GM18520 (cell line): ENCODE measurements around the gene TTBK1.

Source experiments
- ATAC-seq: cut with Tn5 transposase; IDR thresholded peaks from one replicate; pipeline ENCODE4 v1.9.1; 2021; ENCODE audit not compliant: unreplicated experiment

Gene TTBK1

DNA sequence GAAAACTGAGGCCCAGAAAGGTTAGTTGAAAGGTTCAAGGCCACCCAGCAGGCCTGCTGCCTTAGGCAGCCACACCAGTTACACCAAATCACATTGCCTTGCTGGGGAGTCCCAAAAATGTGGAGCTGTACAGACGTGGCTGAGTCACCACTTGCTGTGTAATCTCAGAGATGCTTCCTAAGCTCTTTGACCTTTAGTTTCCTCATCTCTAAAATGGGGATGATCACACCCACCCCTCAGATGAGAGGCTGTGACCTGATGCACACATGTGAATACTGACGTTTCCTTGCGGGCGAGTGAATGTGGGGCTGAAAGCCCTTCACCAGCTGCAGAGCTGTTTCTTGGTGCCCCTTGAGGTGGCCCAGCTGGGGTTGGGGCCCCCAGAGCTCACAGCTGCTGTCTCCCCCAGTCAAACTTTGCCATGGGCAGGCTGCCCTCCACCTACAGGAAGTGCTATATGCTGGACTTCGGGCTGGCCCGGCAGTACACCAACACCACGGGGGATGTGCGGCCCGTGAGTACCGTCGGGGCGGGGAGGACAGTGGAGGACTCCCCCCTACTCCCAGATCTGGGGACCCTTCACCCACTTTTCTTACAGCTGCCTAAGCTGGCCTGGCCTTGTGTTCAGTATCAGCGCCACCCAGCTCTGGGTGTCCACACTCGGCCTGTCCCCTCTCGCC, 11.0 kb downstream of the TTBK1 start:
- ATAC-seq, result no peak

DNA sequence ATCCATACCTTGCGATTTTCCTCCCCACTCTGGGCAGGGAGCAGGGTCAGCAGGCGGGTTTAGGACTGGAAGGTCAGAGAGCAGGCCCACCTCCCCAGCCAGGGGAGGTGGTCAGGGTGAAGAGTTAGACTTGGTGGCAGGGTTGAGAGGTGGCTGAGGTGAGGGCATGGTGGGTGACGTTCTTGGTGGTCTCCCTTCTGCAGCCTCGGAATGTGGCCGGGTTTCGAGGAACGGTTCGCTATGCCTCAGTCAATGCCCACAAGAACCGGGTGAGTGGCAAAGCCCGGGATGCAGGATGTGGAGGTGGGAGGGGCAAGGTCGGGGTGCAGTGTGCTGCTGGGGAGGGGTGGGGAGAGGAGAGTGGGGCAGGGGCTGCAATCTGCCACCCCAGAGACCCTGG, 11.6 kb downstream of the TTBK1 start:
- no peak for ATAC-seq

DNA sequence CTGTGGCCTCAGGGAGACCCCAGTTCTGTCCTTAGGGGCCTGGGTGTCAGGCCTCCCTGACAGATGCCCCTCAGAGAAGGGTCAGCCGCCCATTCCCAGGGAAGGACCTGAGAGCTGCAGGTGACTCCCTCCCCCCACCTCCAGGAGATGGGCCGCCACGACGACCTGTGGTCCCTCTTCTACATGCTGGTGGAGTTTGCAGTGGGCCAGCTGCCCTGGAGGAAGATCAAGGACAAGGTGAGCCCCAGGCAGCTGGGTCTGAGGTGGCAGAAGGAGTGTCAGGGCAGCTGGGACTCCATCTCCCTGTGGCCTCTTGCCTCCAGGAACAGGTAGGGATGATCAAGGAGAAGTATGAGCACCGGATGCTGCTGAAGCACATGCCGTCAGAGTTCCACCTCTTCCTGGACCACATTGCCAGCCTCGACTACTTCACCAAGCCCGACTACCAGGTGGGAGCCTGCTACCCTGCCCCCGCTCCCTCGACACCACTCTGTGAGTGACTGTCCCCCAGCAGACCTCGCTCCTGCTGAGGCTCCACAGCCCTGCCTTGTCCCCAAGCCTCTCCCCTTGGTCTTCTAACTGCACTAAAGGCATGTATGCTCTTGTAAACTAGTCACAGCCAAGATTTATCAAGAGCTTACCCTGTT, 12.2 kb downstream of the TTBK1 start:
- no peak for ATAC-seq

DNA sequence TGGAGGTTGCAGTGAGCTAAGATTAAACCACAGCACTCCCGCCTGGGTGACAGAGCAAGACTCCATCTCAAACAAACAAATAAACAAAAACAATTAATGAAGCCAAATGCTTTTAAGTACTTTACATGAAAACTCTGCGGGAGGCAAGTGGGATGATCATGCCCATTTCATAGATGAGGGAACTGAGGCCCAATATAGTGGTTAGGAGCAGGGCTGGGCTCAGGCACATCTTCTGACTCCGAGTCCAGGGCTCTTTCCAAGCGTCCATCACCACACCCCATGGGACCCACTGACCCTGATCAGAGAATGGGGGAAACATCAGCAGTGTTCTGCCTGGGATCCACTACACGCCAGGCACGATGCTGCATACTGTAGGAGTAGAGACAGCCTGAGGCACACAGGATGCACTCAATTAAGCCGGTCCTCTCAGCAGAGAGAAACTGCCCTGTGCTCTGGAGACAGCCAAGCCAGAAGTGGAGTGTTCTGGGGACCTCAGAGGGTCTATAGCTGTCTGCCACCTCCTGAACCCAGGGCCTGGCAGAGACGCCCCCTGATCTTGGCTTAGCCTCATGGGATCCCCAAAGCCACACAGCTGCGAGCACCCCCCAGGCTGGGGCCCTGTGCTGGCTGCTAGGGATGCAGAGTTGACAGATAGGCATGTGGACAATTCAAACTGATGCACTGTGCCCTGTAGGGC, 13.5 kb downstream of the TTBK1 start:
- no peak for ATAC-seq

DNA sequence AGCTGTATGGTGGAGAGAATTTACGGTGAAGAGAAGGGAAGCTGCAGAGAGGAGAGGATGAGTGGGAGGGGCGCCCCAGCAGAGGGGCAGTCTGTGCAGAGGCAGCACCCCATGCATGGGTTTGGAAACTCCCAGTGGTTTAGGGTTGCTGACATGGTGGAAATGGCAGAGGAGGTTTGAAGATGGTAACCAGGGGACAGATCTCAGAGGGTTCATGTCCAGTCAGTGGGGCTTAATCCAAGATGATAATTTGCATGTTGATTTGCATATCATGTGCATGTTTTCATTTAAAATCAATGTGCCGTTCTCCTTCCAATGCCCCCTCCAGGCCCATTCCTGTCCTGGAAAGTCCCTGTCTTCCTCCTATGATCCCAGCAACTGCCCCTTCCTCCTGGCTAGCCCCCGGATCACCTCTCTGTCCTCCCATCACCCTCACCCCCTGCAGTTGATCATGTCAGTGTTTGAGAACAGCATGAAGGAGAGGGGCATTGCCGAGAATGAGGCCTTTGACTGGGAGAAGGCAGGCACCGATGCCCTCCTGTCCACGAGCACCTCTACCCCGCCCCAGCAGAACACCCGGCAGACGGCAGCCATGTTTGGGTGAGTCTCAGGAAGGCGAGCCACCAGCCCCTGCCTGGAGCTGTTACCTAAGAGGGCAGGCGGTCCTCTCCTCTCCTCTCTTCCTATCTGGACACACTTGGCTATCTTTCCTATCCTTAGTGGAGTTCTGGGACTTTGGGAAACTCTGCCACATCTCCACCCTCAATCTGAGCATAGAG, 14.3 kb downstream of the TTBK1 start:
- ATAC-seq, result no peak

DNA sequence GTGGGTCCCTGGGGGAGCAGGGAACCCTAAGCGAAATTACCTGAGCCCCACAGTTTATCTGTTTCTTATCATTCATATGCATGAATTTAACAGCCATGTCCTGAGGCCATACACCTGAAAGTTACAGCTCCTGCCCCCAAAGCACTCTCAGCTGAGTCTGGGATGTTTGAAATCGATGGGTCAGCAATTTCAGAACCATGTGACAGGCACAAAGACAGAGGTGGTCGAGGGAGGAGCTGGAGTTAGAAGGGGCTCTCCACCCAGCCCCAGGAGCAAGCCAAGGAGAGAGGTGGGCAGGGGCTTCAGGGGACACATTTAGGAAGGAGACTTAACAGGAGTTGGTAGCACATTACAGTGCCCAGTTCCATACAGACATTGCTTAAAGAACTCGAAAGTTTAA, 14.9 kb downstream of the TTBK1 start:
- no peak for ATAC-seq

DNA sequence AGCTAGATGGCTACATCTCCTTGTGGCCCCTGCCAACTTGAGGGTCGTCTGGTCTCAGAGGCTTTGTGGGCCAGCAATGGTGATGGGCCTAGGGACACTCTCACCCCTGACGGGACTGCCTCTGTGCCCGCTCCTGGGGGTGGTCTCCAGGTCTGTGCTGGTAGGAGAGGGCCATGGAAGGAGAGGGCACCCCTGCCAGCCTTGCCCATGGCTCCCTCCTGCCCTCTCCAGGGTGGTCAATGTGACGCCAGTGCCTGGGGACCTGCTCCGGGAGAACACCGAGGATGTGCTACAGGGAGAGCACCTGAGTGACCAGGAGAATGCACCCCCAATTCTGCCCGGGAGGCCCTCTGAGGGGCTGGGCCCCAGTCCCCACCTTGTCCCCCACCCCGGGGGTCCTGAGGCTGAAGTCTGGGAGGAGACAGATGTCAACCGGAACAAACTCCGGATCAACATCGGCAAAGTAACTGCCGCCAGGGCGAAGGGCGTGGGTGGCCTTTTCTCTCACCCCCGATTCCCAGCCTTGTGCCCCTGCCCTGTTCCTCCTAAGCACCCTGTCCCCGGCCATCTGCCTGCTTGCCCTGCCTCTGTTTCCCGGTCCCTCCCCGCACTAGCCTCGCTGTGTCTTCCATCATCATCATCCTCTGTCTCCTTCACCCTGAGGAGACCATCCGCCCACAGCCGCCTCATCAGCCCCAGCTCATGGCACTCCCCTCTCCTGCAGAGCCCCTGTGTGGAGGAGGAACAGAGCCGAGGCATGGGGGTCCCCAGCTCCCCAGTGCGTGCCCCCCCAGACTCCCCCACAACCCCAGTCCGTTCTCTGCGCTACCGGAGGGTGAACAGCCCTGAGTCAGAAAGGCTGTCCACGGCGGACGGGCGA, 15.8 kb downstream of the TTBK1 start:
- ATAC-seq, result no peak

DNA sequence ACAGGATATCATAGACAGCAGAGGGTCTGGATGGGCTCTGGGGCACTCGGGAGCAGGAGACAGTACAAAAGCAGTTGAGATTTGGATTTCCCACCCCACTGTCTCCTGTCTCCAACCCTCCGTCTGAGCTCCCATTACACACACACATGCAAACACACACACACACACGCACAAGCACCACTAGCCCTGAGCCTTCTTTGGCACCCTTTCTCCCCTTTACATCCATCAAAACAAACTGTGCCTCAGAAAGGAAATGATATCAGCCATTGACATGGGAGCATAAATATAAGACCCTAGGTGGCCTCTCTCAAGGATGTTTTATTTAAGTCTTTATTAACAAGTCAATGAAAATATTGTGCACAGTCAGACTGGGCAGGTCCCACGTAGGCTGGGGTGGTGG, 17.5 kb downstream of the TTBK1 start:
- ATAC-seq, result no peak

DNA sequence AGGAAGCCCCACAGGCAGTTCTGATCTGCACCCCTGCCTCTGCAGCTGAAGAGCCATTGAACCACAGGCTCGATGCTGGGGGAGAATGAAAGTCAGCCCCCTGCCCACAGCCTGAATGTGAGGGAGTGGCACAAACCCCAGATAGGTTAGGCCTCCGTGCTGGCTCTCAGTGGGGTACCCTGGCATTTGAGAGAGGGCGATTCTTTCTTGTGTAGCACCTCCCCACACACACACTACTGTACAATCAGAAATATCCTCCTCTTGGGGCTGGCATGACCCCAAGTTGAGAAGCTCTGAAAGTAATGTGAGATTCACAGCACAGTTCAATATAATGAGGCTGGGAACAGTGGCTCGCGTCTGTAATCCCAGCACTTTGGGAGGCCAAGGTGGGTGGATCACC, 17.9 kb downstream of the TTBK1 start:
- no peak for ATAC-seq

DNA sequence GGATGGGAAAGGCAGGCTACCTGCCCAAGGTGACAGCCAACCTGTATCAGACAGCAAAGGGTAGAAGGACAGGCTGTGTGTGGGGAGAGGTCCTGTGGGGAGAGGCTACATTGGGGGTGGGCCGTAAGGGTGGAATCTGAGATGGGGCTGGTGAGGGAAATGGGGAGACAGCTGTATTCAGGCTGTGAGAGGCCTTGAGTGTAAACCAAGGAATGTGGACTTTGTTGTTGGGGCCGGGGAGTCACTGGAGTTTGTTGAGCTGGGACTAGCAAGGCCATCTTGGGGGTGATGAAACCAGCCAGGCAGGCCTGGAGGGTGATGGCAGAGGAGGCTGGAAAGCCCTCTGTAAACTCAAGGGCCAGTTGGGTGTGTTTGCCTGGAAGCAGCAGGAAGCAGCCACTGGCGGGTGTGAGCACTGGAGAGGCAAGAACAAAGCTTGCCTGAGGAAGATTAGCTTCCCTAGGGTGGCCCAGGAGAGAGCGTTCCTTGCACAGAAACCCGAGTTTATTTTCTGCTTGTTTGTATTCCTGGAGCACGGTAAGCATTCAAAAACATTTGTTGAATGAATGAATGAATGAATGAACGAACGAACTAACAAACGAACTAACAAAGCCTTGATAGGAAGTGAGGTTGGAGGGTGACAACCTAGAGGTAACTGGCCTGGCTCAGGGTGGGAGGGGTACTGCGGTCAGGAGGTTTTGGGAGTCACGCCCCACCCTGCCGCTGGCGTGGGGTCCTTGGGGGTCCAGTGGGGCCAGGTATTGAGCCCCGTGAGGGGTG, 18.9 kb downstream of the TTBK1 start:
- no peak for ATAC-seq

DNA sequence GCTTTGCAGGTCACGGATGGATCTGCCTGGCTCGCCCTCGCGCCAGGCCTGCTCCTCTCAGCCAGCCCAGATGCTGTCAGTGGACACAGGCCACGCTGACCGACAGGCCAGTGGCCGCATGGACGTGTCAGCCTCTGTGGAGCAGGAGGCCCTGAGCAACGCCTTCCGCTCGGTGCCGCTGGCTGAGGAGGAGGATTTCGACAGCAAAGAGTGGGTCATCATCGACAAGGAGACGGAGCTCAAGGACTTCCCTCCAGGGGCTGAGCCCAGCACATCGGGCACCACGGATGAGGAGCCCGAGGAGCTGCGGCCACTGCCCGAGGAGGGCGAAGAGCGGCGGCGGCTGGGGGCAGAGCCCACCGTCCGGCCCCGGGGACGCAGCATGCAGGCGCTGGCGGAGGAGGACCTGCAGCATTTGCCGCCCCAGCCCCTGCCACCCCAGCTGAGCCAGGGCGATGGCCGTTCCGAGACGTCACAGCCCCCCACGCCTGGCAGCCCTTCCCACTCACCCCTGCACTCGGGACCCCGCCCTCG, 19.6 kb downstream of the TTBK1 start:
- no peak for ATAC-seq

DNA sequence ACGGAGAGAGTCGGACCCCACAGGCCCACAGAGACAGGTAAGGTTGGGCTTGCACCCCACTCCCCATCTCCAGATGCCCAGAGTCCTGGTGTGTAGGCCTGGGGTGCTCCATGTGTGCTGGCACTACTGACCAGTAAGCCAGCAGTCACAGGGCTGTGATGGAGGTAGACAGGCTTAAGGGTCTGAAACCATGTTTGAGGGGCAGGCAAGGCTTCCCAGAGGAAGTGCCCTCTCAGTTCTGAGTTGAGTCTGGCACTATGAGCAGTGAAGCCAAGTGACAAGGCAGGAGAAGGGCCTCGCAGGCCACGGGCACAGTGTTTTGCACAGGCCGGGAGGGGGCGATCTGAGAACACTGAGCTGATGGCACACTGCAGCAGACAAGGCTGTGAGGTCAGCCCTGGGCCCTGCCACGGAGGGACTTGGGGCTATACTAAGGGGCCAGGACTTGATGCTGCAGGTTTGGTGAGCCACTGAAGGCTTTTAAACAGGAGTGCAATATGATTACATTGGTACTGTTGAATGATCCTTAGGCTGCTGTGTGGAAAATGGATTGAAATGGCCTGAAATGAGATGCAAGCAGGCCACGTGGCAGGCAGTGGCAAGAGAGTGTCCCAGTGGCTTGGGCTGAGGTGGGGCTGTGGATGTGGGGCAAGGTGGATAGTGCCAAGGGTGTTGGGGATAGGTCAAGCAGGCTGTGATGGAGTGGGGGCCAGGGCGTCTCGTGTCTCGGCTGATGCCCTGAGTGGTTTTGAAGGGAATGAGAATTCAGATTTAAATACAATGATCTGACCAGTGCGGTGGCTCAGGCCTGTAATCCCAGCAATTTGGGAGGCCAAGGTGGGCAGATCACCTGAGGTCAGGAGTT, 20.3 kb downstream of the TTBK1 start:
- no peak for ATAC-seq

DNA sequence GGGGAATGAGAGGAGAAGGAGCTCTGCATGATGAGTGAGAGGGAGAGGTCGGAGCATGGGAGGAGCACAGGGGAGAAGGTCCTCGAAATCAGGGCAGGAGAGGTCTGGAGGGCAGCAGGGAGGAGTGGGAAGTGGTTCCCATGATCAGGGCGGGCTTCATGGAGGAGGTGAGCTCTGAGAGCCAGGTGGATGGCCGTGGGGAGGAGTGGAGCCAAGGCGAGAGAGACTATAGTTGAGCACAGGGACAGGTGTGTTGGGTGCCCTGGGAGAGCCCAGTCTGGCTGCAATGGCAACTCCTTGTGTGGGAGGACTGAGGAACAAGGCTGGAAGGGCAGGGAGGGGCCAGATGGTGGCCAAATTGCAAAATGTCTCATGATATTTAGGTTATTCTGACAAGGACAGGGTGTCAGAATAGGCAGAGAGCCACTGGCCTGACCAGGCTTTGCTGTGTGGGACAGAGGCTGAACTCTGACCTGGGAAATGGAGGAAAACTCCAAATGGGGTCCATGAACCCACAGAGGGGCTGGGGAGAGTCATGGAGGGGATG, 21.4 kb downstream of the TTBK1 start:
- ATAC-seq, result no peak

DNA sequence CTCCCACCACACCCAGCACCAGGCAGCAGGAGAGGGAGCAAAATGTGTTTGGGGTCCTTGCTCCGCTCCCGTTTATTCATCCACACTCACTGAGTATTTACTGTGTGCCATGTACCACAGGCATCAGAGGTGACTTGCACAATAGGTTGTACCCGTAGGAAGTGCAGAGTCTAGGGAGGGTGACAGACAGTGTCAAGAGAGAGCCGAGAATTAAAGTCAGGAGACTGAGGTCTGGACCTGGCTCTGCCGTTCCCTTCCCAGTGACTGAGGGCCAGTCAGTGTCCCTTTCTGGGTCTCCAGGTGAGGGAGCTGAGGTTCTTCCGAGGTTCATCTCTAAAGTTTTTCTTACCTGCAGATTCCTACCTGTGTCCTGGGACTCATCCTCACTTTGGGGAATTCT, 22.3 kb downstream of the TTBK1 start:
- ATAC-seq, result no peak

DNA sequence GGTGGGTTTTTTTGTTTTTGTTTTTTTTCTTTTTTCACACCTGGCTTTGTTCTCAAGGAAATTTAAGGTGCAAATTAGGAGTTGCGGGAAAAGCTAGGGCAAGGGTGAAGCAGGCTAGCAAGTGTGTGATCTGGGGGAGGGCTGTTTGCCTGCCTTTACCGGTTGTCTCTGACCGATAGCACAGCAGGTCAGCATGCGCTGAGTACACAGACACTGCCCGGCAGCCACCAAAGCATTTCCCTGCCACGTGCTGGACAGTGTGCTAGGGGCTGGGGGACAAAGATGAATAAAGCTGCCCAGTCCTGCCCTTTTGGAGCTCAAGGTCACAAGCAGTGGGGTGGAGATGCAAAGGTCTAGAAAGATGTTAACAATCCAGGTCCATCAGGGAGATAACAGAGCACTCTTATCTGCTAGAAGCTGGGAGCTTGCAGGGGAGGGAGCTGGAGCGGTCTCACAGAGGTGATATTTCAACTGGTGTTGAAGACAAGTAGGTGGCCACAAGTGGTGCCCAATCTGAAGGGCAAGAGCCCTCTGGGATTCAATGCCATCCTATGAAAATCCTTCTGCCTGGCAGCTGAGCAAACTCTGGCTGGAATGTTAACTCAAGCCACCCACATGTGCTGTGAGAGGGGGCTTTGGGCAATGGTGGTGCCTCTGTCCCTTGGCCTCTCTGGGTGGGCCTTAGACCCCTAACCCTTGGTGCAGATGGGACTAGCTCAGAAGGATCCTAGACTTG, 24.5 kb downstream of the TTBK1 start:
- no peak for ATAC-seq

DNA sequence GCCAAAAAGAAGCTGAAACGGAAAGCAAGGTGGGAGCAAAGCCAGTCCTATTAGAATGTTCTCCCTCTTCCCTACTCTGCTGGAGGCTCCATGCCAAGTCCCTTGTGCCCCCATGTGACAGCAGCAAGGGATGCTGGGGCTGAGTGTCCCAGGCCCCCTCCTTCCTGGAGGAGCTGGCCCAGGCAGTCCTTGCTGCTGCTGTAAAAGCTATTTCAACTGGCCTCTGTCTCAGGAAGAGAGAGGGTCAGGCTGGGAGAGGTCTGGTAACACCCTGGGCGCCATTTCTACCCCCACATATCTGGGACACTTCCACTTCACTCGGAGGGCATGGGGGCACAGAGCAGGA, 25.0 kb downstream of the TTBK1 start:
- ATAC-seq, result no peak

DNA sequence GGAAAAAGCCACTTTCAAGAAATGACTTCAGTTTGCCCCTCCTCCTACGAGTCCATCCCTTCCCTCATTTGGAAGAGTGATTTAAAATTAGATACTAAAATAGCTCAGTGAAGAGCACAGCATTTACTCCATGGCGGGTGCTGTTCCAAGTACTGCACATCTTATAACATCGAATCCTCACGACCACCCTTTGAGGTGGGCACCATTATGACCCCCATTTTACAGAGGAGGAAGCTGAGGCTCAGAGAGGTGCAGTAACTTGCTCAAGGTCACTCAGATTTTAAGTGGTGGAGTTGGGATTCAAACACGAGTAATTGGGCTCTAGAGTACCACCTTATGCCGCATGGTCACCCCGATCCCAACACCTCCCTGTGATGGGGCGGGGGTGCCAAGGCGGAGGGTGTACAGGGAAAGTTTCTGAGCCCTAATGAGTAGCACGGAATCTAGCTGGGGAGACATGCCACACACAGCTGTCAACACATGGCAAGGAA, 25.5 kb downstream of the TTBK1 start:
- no peak for ATAC-seq
